H1 (cell line): Measurements from ENCODE around the gene RALGAPA2. TPM values are rescaled to one million over a fixed set of nuclear protein-coding genes. Genes with fewer than 3 reads are reported as not detected.

Experiments used
- NRF1 ChIP-seq: IDR thresholded peaks from 2 replicates; pipeline ENCODE4 v1.6.1; 2011; ENCODE audit warnings: mild to moderate bottlenecking, low read depth, low read length, improper control_type of control experiment
- polyA plus RNA-seq, 7 experiments: library from polyadenylated mRNA; depleted of rRNA in 3 of 7; stranded (reverse) in 5 of 7; unstranded in 2 of 7; fragments of >200 nt in 5 of 7; fragments of 200-250 nt in 2 of 7; gene quantifications; 1 replicate in 5 of 7; 2 replicates in 1 of 7; 4 replicates in 1 of 7; pipeline versions ENCODE4 v1.2.1 to v1.2.3, GENCODE V29; 2011 to 2013; ENCODE audit warnings: missing spikeins in 2 of 7, mixed read lengths in 2 of 7
- total RNA-seq: library from RNA; stranded (reverse); fragmentation: NEBNext Ultra II Directional; extraction: Animal tissue kit (Norgen Biotek cat#: 25700); gene quantifications from 2 replicates; pipeline ENCODE4 v1.2.1, GENCODE V29; 2021

RALGAPA2 gene
- total and polyA plus RNA-seq, 2 of the 8 experiments (the other 6 are each of a cell fraction or from before 2014, with no cell fraction given), result 5.1 to 25.5 TPM

GRCh38 chr20:20567712-20568111 is 144.7 kb downstream of the RALGAPA2 start (continued):
- TF ChIP-seq NRF1, result no peak
